ENCODE results near the gene MDN1. TPM values are rescaled to one million over a fixed set of nuclear protein-coding genes. Genes with fewer than 3 reads are reported as not detected.
"Not testable (repeated sequence)": the region's sequence is repeated elsewhere in the genome, so short reads cannot be mapped to it uniquely, and the experiment has no call there.

Gene MDN1
- total RNA-seq, 1 experiment from 2014 or later: 53.2 TPM

DNA sequence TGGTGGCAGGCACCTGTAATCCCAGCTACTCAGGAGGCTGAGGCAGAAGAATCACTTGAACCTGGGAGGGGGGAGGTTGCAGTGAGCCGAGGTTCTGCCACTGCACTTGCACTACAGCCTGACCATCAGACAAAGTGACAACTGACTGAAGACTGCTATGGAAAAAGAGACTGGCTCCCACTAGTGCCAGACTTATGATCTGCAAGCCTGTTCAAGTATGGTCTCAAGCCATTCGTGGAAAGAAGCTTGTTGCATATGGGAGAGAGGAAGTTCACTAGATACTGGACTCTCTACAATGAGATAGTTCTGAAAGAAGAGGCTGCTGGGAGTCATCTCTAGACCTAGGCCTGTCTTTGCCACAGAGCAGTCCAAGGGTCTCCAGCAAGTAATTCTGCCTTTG is 26.7 kb downstream of the MDN1 start:
- Histone ChIP-seq H3K27me3 (ENCODE audit: control insufficient read depth, insufficient read depth, low read length) (no peaks in the 10 kb centered on the region), H3K4me3 (ENCODE audit: insufficient read depth, low read depth, low read length) (no peak overlapping the region), H3K36me3 (replicated peaks; ENCODE audit: control insufficient read depth, insufficient read depth, low read length) (peaks cover 41% of the 10 kb centered on the region)
- peak; percentile 47 for DNase-seq

DNA sequence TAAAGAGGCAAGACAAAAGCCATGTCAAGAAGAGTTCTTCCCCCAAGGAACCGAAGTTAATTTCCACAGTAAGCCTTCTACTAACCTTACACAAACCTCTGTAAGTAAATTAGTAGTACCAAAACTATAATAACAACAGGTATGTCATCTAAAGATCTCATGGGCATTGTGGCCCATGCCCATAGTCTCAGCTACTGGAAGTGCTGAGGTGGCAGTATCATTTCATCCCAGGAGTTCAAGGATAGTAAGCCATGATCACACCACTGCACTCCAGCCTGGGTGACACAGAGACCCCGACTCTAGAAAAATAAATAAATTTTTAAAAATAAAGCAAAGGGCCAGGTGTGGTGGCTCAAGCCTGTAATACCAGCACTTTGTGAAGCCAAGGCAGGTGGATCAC is 29.2 kb downstream of the MDN1 start:
- DNase-seq: no peak
- Histone ChIP-seq H3K36me3 (replicated peaks; ENCODE audit: control insufficient read depth, insufficient read depth, low read length) (peaks cover 55% of the 10 kb centered on the region), H3K27me3 (ENCODE audit: control insufficient read depth, insufficient read depth, low read length) (no peaks in the 10 kb centered on the region), H3K4me3 (ENCODE audit: insufficient read depth, low read depth, low read length) (no peak overlapping the region)

DNA sequence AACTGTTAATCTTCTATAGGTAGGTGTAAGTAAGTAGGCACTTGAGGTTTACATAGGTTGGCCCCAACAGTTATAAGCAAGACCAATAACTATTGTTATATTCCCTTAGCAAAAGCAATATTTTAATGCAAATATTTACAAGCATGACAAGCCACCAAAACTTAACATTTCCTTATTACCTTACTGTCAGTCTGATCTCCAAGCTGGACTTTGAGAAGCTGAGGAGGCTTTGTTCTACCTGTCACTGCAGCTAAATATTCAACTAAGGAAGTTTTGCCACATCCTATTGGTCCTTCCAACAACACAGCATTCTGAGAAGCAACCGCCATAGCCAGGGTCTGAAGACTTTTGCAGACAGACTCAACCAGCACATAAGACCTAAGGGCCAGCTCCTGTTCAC is 29.6 kb downstream of the MDN1 start:
- no peak overlapping the region for H3K4me3 ChIP-seq (ENCODE audit: insufficient read depth, low read depth, low read length)
- peaks cover 60% of the 10 kb centered on the region for H3K36me3 ChIP-seq (replicated peaks; ENCODE audit: control insufficient read depth, insufficient read depth, low read length)
- no peaks in the 10 kb centered on the region for H3K27me3 ChIP-seq (ENCODE audit: control insufficient read depth, insufficient read depth, low read length)
- DNase-seq: no peak

DNA sequence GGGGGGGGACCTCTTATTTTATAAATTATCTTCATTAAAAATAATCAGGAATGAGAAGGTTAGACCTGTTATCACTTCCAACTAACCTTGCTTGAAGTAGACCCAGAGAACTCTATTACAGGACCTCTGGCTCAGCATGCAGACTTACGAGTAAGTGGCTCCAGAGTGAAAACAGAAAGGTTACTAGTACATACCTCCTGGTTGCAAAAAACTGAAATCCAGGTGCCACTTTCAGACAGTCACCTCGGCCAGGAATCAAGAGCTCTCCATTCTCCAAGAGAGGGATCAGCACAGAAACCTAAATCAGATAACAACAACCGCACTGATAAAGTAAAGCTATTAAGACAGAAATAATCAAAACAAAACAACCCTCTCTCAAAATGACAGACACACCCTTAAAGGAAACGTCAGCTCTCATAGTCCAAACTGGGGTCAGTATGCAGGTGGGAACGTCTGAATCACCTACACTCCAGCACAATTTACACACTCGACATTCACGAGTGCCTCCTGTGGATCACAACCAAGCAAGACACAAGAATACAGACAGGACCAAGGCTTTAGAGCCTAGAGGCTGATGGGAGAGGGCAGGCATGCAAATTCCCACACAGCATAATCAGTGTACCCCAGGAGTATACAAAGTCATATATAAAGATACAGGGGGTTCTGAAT is 31.8 kb downstream of the MDN1 start:
- DNase-seq: no peak
- H3K4me3 ChIP-seq (ENCODE audit: insufficient read depth, low read depth, low read length): no peak overlapping the region
- no peaks in the 10 kb centered on the region for H3K27me3 ChIP-seq (ENCODE audit: control insufficient read depth, insufficient read depth, low read length)
- H3K36me3 ChIP-seq (replicated peaks; ENCODE audit: control insufficient read depth, insufficient read depth, low read length): peaks cover 57% of the 10 kb centered on the region

DNA sequence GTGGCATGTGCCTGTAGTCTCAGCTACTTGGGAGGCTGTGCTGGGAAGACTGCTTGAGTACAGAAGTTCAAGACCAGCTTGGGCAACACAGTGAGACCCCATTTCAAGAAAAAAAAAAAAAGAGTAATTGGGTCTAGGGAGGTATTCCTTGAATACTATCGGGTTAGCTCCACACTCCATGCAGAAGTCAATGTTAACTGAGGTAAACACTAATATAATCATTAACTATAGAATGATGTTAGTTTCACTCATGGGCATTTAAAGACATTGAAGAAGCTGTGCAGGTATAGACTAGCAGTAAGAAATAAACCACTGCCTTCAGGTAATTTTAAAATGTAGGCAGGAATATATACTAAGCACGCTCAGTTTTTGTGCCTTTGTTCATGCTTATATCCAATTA is 32.6 kb downstream of the MDN1 start:
- Histone ChIP-seq H3K4me3 (ENCODE audit: insufficient read depth, low read depth, low read length) (no peak overlapping the region), H3K27me3 (ENCODE audit: control insufficient read depth, insufficient read depth, low read length) (no peaks in the 10 kb centered on the region), H3K36me3 (replicated peaks; ENCODE audit: control insufficient read depth, insufficient read depth, low read length) (peaks cover 55% of the 10 kb centered on the region)
- no peak for DNase-seq

DNA sequence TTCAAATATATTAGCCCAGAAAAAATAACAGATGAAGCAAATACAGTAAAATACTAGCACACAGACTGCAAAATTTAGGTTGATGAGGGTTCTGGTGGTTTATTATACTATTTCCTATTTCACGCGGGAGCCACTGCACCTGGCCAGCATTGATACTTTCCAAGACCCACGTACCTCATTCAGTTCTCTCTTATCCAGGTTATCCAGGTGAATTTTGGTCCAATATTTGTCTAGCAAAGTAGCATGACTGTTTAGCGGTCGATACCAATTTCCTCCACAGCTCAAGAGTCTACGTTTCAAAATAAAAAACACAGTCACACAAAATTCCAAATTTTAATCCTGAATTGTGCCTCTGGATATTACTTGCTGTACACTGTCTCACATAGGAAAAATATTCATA is 34.8 kb downstream of the MDN1 start:
- Histone ChIP-seq H3K4me3 (ENCODE audit: insufficient read depth, low read depth, low read length) (no peak overlapping the region), H3K27me3 (ENCODE audit: control insufficient read depth, insufficient read depth, low read length) (no peaks in the 10 kb centered on the region), H3K36me3 (replicated peaks; ENCODE audit: control insufficient read depth, insufficient read depth, low read length) (peaks cover 63% of the 10 kb centered on the region)
- DNase-seq: no peak

DNA sequence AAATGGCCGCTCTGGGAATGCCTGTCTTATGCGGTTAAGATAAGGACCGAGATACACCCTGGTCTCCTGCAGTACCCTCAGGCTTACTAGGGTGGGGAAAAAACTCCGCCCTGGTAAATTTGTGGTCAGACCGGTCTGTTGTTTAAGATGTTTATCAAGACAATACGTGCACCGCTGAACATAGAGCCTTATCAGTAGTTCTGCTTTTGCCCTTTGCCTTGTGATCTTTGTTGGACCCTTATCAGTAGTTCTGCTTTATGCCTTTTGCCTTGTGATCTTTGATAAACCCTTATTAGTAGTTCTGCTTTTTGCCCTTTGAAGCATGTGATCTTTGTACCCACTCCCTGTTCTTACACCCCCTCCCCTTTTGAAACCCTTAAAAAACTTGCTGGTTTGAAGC is 36.3 kb downstream of the MDN1 start:
- DNase-seq; H3K4me3 ChIP-seq (ENCODE audit: insufficient read depth, low read depth, low read length); H3K27me3 ChIP-seq (ENCODE audit: control insufficient read depth, insufficient read depth, low read length): not testable (repeated sequence)
- peaks cover 57% of the 10 kb centered on the region for H3K36me3 ChIP-seq (replicated peaks; ENCODE audit: control insufficient read depth, insufficient read depth, low read length)

DNA sequence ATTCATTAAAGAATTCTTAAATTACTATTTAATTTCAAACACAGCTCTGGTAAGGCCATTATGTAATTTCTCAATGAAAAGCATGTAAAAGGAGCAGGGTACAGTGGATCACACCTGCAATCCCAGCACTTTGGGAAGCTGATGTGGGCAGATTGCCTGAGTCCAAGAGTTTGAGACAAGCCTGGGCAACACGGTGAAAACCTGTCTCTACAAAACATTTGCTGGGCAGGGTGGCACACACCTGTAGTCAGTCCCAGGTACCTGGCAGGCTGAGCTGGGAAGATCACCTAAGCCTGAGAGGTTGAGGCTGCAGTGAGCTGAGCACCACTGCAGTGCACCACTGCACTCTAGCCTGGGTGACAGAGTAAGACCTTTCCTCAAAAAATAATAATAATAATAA is 37.4 kb downstream of the MDN1 start:
- peaks cover 53% of the 10 kb centered on the region for H3K36me3 ChIP-seq (replicated peaks; ENCODE audit: control insufficient read depth, insufficient read depth, low read length)
- no peaks in the 10 kb centered on the region for H3K27me3 ChIP-seq (ENCODE audit: control insufficient read depth, insufficient read depth, low read length)
- DNase-seq: no peak
- H3K4me3 ChIP-seq (ENCODE audit: insufficient read depth, low read depth, low read length): no peak overlapping the region

DNA sequence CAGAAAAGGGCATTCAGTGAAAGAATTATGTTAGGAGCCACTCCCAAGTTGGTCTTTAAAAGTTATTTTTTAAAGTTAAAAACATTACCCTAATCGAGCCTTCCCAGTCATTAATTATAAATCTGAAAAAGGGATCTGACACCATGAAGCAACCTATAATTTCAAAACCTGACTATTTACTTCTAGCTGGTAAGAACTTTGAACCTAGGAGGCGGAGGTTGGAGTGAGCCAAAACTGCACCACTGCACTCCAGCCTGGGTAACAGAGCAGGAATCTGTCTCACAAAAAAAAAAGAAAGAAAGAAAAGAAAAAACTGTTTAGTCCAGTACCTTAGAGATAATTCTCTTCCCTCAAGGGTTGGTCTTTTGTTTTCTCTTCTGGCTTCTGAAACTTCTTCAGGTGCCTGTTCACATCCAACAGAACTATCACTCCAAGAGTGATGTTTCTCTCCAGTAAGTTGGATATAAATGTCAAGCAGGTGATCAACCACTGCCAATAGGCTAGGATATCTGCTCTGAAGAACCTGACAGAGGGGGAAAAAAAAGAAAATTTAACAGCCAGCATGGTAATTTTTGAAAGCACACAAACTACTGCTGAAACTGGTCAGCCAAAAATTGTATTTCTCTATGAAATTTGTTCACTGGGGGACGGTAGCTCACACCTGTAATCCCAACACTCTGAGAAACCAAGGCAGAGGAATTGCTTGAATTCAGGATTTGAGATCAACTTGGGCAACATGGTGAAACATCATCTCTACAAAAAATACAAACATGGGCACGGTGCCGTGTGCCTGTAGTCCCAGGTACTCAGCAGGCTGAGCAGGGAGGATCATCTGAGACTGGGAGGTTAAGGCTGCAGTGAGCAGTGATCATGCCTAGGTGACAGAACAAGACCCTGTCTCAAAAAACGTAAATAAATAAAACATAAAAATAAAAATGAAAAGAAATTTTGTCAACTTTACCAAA is 38.2 kb downstream of the MDN1 start:
- DNase-seq: no peak
- Histone ChIP-seq H3K27me3 (ENCODE audit: control insufficient read depth, insufficient read depth, low read length) (no peaks in the 10 kb centered on the region), H3K36me3 (replicated peaks; ENCODE audit: control insufficient read depth, insufficient read depth, low read length) (peaks cover 53% of the 10 kb centered on the region), H3K4me3 (ENCODE audit: insufficient read depth, low read depth, low read length) (no peak overlapping the region)

DNA sequence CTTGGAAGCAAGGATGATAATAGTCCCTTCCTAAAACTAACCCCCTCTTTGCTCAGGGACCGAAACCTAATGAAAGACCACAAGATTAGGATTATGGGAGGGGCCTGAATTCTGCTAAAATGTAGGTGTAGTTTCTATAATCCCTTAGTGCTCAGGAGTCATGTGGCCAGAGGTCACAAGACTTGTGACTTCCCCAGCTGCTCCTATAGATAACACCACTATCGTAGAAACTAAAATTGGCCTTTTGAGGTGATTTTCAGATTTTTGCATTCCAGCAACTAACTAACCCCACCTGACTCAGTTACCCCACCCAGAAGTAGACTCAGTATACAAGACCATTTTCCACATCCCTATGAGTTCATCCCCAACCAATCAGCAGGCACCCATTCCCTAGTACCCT is 42.1 kb downstream of the MDN1 start:
- H3K4me3 ChIP-seq (ENCODE audit: insufficient read depth, low read depth, low read length): no peak overlapping the region
- no peaks in the 10 kb centered on the region for H3K27me3 ChIP-seq (ENCODE audit: control insufficient read depth, insufficient read depth, low read length)
- H3K36me3 ChIP-seq (replicated peaks; ENCODE audit: control insufficient read depth, insufficient read depth, low read length): peaks cover 45% of the 10 kb centered on the region
- no peak for DNase-seq

DNA sequence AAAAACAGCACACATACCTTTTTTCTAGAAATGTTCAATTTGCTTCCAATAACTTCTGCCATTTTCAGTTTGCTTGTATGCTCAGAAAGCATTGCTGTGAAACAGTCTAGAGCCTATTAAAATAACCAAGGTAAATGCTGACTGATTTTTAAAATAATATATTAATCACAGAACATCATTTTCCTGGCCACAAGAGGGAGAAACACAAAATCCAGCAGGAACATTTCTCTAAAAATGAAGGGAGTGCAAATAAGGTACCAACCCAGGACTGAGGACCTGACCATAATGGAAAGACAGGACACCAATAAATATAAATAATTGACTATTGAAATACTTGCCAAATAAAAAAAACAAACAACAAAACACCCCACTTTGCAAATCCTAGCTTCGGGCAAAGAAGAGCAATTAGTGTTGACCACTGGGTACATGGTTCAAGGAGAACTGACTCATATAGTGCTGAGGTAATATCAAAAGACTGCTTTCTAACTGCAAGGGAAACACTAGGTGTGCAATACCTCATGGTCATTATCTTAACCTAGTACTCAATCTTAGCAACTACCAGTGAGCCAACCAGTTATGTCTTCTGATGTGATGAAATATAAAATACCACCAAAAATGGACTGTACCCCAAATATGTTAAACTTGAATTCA is 42.9 kb downstream of the MDN1 start:
- DNase-seq: no peak
- peaks cover 45% of the 10 kb centered on the region for H3K36me3 ChIP-seq (replicated peaks; ENCODE audit: control insufficient read depth, insufficient read depth, low read length)
- no peak overlapping the region for H3K4me3 ChIP-seq (ENCODE audit: insufficient read depth, low read depth, low read length)
- no peaks in the 10 kb centered on the region for H3K27me3 ChIP-seq (ENCODE audit: control insufficient read depth, insufficient read depth, low read length)

DNA sequence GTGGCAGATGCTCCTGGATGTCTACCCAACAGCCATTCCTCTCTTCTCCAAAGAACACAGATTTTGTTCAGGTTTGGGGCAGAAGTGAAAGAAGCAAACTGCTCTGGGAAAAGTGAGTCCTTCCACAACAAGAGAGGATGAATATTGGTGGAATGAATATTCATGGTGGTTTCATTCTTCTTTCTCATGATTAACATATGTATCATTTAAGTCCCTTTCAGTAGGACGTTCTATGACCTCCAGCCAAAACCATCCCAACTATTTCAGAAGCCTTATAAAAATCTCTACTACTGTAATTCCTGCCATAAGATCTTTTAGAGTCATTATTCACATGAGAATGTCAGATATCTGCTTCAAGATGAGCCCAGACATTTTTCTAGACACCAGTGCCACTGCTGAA is 44.4 kb downstream of the MDN1 start:
- Histone ChIP-seq H3K4me3 (ENCODE audit: insufficient read depth, low read depth, low read length) (no peak overlapping the region), H3K27me3 (ENCODE audit: control insufficient read depth, insufficient read depth, low read length) (no peaks in the 10 kb centered on the region), H3K36me3 (replicated peaks; ENCODE audit: control insufficient read depth, insufficient read depth, low read length) (peaks cover 43% of the 10 kb centered on the region)
- DNase-seq: no peak

DNA sequence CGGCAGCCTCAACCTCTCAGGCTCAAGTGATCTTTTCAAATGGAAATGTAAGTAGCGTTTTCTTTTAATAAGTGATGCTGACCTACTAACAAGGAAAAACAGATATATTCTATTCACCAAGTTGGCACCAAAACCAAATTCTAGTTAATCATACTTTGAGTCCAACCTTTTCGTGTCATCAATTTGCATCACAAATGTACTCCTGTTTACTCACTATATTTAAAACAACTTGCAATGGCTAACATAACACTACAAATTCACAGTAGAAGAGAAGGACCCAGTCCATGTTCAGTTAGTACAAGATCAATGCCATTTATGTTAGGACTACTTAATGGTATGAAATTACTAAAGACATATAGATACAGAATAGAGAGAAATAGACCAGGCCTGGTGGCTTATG is 50.0 kb downstream of the MDN1 start:
- H3K4me3 ChIP-seq (ENCODE audit: insufficient read depth, low read depth, low read length): no peak overlapping the region
- peaks cover 51% of the 10 kb centered on the region for H3K36me3 ChIP-seq (replicated peaks; ENCODE audit: control insufficient read depth, insufficient read depth, low read length)
- no peaks in the 10 kb centered on the region for H3K27me3 ChIP-seq (ENCODE audit: control insufficient read depth, insufficient read depth, low read length)
- no peak for DNase-seq

DNA sequence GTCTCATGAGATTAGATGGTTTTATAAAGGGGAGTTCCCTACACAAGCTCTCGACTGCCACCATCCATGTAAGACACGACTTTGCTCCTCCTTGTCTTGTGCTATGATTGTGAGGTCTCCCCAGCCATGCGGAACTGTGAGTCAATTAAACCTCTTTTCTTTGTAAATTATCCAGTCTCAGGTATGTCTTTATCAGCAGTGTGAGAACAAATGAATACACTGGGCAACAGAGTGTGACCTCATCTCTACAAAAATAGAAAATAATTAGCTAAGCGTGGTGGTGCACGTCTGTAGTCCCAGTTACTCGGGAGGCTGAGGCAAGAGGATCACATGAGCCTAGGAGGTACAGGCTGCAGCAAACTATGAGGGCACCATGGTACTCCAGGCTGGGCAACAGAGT is 51.3 kb downstream of the MDN1 start:
- Histone ChIP-seq H3K4me3 (ENCODE audit: insufficient read depth, low read depth, low read length) (no peak overlapping the region), H3K36me3 (replicated peaks; ENCODE audit: control insufficient read depth, insufficient read depth, low read length) (peaks cover 53% of the 10 kb centered on the region), H3K27me3 (ENCODE audit: control insufficient read depth, insufficient read depth, low read length) (no peaks in the 10 kb centered on the region)
- DNase-seq: no peak

DNA sequence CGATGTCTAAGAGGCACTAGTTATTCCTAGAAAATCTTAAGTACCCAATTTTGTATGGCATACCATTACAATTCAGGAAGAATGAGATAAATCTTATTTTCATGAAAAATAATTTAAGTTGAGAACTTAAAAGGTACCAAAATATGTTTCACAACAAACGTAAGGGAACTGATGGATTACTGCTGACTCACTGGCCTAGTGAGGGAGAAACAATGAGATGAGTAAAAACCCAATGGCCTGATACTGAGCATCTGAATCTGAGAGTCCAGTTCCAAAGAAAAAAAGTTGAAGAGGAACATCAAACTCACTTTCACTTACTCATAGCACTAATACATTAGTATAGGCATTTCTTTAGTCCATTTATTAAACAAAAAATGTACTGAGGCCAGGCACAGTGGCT is 56.0 kb downstream of the MDN1 start:
- no peaks in the 10 kb centered on the region for H3K27me3 ChIP-seq (ENCODE audit: control insufficient read depth, insufficient read depth, low read length)
- peaks cover 44% of the 10 kb centered on the region for H3K36me3 ChIP-seq (replicated peaks; ENCODE audit: control insufficient read depth, insufficient read depth, low read length)

More for the DNA sequence above, 56.0 kb downstream of the MDN1 start:
- DNase-seq: no peak
- no peak overlapping the region for H3K4me3 ChIP-seq (ENCODE audit: insufficient read depth, low read depth, low read length)
